ENCODE data around the gene GSX1.
A peak's percentile ranks its signal among the peaks of the same experiment; 100 is the strongest.
"Not testable (repeated sequence)": the region's sequence is repeated elsewhere in the genome, so short reads cannot be mapped to it uniquely, and the experiment has no call there.

The GSX1 gene

DNA sequence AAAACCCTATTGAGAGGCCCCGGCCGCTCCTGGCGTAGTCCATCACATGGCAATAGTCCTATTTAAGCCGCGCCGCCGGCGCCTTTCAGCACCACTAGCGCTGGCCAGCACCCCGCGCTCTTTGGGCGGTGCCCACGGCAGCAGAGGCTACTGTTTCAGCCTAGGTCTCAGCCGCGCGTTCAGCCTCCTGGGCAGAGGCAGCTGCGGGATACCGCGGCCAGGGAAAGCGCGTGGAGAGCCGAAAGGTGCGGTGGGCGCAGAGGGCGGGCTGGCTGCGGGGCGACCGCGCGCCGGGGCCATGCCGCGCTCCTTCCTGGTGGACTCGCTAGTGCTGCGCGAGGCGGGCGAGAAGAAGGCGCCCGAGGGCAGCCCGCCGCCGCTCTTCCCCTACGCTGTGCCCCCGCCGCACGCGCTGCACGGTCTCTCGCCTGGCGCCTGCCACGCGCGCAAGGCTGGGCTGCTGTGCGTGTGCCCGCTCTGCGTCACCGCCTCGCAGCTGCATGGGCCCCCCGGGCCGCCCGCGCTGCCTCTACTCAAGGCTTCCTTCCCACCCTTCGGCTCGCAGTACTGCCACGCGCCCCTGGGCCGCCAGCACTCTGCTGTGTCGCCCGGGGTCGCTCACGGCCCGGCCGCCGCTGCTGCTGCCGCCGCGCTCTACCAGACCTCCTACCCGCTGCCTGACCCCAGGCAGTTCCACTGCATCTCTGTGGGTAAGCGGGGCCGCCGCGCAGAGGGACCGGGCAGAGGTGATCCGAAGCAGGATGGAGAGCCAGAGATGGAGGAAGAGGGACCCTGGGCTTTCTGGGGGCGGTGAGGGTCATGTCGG, at the start of gene GSX1:
TSS of gene GSX1 (plus strand) at position 91 of the 826 bp plus-strand sequence. CDS start at position 299, 208 bp downstream.
- H3K36me3 ChIP-seq, result no peaks in the 10 kb centered on the region
- peaks cover 0 to 47% (median 38%) of the 10 kb centered on the region in 4 donors for H3K4me1 ChIP-seq
- H3K9me3 ChIP-seq, result no peaks in the 10 kb centered on the region
- peak in 1 of 2 donors; percentile 35 for DNase-seq
- TF ChIP-seq, protein P1, sequence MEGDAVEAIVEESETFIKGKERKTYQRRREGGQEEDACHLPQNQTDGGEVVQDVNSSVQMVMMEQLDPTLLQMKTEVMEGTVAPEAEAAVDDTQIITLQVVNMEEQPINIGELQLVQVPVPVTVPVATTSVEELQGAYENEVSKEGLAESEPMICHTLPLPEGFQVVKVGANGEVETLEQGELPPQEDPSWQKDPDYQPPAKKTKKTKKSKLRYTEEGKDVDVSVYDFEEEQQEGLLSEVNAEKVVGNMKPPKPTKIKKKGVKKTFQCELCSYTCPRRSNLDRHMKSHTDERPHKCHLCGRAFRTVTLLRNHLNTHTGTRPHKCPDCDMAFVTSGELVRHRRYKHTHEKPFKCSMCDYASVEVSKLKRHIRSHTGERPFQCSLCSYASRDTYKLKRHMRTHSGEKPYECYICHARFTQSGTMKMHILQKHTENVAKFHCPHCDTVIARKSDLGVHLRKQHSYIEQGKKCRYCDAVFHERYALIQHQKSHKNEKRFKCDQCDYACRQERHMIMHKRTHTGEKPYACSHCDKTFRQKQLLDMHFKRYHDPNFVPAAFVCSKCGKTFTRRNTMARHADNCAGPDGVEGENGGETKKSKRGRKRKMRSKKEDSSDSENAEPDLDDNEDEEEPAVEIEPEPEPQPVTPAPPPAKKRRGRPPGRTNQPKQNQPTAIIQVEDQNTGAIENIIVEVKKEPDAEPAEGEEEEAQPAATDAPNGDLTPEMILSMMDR (IDR thresholded peaks at IDR 0.05), result no peak
- intact Hi-C loops (cut with DNase I; ENCODE audit: low total_unique reads), result no loop called here
- H3K4me3 ChIP-seq, result peak within 1 kb of the TSS; percentile 28 to 46
- peaks cover 7 to 98% of the 10 kb centered on the region in 2 donors for H3K27me3 ChIP-seq
- no peak within 1 kb of the TSS for H3K27ac ChIP-seq

DNA sequence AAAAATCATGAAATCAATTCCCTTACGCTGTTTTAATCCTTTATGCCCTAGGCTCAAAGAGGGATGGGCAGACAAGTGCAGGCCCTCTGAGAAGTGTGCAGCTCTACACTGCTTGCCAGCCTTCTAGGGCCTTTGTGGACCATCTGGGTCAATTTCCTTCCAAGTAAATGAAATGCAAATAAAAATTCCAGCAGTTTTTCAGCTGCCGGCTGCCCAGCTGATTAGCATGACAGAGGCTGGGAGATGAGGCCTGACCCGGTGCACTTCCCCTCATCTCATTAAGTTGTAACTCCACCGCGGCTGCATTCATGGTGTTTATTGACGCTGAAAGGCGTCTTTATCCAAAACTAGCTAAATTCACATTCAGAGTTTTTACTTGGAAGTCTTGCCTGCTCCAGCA, 47.5 kb upstream of the GSX1 start:
- TF ChIP-seq, protein P1 (IDR thresholded peaks at IDR 0.05), result no peak
- no peak for DNase-seq
- intact Hi-C loops (cut with DNase I; ENCODE audit: low total_unique reads), result no loop called here
- H3K36me3 ChIP-seq, result no peaks in the 10 kb centered on the region
- no peaks in the 10 kb centered on the region for H3K4me1 ChIP-seq
- H3K27me3 ChIP-seq, result peaks cover 0 to 6% of the 10 kb centered on the region in 2 donors
- no peak overlapping the region for H3K4me3 ChIP-seq
- peaks cover 0 to 3% (median 0%) of the 10 kb centered on the region in 3 donors for H3K9me3 ChIP-seq
- no peak overlapping the region for H3K27ac ChIP-seq

DNA sequence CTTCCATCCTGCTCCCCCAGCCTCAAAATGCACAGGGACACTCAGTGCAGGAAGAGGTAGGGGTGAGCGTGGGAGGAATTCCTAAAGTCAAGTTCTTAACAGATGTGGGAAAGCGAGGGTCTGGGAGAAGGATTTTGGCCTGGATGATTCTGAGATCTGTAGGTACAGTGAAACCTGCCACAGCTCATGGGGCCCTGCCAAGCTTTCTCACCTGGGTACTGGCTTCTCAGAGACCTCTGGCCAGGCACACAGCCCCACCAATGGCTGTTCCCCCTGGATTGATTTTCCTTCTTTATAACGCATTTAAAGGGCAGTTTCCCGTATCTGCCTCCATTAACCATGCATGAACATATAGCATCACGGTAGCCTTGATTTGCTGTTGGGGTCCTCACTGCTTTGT, 47.0 kb upstream of the GSX1 start:
- no peak overlapping the region for H3K27ac ChIP-seq
- H3K4me3 ChIP-seq, result no peak overlapping the region
- peaks cover 0 to 6% of the 10 kb centered on the region in 2 donors for H3K27me3 ChIP-seq
- intact Hi-C loops (cut with DNase I; ENCODE audit: low total_unique reads), result no loop called here
- no peaks in the 10 kb centered on the region for H3K4me1 ChIP-seq
- no peaks in the 10 kb centered on the region for H3K36me3 ChIP-seq
- DNase-seq, result no peak
- TF ChIP-seq, protein P1 (IDR thresholded peaks at IDR 0.05), result no peak
- H3K9me3 ChIP-seq, result peaks cover 0 to 3% (median 0%) of the 10 kb centered on the region in 3 donors

DNA sequence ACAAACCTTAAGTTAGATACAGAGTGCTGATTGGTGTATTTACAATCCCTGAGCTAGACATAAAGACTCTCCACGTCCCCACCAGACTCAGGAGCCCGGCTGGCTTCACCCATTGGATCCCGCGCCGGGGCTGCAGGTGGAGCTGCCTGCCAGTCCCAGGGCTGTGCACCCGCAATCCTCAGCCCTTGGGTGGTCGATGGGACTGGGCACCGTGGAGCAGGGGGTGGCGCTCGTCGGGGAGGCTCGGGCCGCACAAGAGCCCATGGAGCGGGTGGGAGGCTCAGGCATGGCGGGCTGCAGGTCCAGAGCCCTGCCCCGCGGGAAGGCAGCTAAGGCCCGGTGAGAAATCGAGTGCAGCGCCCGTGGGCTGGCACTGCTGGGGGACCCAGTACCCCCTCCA, 44.1 kb upstream of the GSX1 start:
- H3K9me3 ChIP-seq; H3K27ac ChIP-seq; DNase-seq; H3K4me3 ChIP-seq; H3K4me1 ChIP-seq; H3K27me3 ChIP-seq; intact Hi-C loops (cut with DNase I; ENCODE audit: low total_unique reads); H3K36me3 ChIP-seq: not testable (repeated sequence)

DNA sequence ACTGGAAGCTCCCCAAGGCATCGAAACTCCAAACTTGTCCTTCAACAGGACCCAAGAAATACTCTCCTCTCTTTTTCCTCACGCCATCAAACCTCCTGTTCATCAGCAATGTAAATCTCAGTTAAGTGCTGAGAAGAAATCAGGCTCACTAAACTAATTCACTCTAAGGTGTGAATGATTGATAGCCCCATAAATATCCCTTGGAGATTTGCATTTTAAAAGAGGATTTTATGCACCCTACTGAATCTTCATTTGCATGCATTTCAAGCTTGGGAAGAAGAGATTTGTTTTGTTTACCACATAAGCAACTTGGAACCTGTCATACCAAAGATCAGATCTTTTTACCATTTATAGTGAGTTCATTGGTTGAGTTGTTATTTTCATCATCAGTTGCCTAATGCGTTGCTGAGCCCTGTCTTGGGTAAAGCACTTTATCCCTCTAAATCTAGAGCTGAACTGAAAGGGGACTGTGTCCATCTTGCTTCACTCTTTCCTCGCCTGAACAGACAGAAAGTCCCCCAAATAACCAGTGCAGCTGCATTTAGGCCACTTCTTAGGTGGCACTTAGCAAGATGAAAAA, 40.2 kb upstream of the GSX1 start:
- no peak overlapping the region for H3K27ac ChIP-seq
- no peak for DNase-seq
- intact Hi-C loops (cut with DNase I; ENCODE audit: low total_unique reads), result no loop called here
- H3K9me3 ChIP-seq, result peaks cover 0 to 11% (median 9%) of the 10 kb centered on the region in 3 donors
- H3K27me3 ChIP-seq, result peaks cover 0 to 3% of the 10 kb centered on the region in 2 donors
- H3K4me3 ChIP-seq, result no peak overlapping the region
- no peaks in the 10 kb centered on the region for H3K36me3 ChIP-seq
- TF ChIP-seq, protein P1 (IDR thresholded peaks at IDR 0.05), result no peak
- no peaks in the 10 kb centered on the region for H3K4me1 ChIP-seq

DNA sequence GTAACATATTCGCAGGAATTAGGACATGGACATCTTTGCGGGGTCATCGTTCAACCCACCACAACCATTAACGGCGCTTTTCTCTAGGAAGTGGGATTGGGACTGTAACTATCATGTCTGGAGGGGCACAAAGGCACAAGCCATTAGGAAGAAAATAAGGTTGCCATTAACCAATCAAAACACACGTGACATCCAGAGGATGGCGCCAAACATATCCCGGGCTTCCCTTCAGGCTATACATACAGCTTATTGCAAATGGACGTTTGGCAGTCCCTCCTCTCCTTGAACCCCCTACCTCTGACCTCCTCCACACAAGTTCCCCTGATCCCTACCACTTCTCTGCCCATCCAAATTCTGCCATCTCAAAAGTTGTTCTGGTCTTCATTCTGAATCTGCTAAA, 26.6 kb upstream of the GSX1 start:
- no peaks in the 10 kb centered on the region for H3K36me3 ChIP-seq
- TF ChIP-seq, protein P1 (IDR thresholded peaks at IDR 0.05), result no peak
- H3K4me3 ChIP-seq, result no peak overlapping the region
- no peak overlapping the region for H3K27ac ChIP-seq
- no peaks in the 10 kb centered on the region for H3K4me1 ChIP-seq
- H3K9me3 ChIP-seq, result no peaks in the 10 kb centered on the region
- DNase-seq, result no peak
- H3K27me3 ChIP-seq, result peaks cover 0 to 4% of the 10 kb centered on the region in 2 donors
- intact Hi-C loops (cut with DNase I; ENCODE audit: low total_unique reads), result no loop called here

Data from tibial artery (tissue), 4 donors.